ENCODE measurements around the gene ABCC3. TPM values are rescaled to one million over a fixed set of nuclear protein-coding genes. Genes with fewer than 3 reads are reported as not detected.

The ABCC3 gene
- total RNA-seq, 1 experiment from 2014 or later: 293 TPM

DNA sequence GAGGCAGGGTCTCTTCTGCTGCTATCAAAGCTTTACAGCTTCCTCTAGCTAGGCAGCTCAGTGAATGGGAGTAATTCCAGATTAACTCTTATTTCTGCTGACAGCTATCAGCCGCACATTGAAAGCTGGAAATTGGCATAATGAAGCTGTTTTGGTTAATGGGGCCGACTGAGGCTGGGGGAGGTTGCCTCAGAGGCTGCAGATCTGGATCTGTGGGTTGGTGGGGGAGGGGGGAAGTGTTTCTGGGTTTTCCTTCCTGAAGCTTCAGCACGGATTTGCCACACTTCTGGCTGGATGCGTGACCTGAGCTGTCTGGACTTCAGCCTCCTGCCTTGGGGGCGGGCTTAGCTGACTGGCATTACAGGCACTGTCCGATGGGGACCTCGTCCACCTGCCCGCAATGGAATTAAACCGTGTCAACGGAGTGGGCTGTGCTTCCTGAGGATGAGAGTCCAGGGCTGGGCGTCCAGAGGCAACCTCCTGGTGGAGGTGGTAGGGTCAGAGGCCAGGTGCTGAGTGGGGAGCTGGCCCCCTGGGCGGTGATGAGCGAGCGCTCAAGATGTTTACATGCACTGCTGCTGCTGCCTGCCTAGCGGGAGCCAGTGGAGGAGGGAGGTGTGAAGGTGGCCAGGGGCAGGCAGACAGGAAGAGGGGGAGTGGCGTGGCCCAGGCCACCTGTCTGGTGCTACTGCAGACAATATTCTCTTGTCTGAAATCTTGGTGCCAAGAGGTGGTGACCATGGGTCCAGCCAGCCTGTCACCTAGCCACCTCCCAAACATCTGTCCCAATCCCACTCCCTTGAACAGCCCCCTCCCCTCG, 6.7 kb upstream of the ABCC3 start:
- Mint-ChIP-seq H3K4me1 (ENCODE audit: insufficient read depth, unreplicated experiment) (peaks cover 11% of the 10 kb centered on the region), H3K4me3 (ENCODE audit: unreplicated experiment) (no peak overlapping the region), H3K27me3 (ENCODE audit: insufficient read depth, unreplicated experiment) (no peaks in the 10 kb centered on the region), H3K27ac (ENCODE audit: low read depth, unreplicated experiment) (no peak overlapping the region), H3K9me3 (ENCODE audit: unreplicated experiment) (no peaks in the 10 kb centered on the region), H3K36me3 (ENCODE audit: insufficient read depth, unreplicated experiment) (no peaks in the 10 kb centered on the region)
- ChIA-PET POLR2A (interaction anchor here (0.7 to 1.1 kb wide), 2 partner anchors 53 to 149 kb away, joined by 3 read pairs; no protein-coding TSS in a partner anchor), CTCF (interaction anchor here (0.5 to 10.0 kb wide), 17 partner anchors 9 to 825 kb away, joined by 3 to 248 read pairs (median 4); no protein-coding TSS in a partner anchor)
- DNase-seq (ENCODE audit: unreplicated experiment): no peak
- BruUV-seq (replicated peaks): no TSS peak
- TF ChIP-seq, protein P1, sequence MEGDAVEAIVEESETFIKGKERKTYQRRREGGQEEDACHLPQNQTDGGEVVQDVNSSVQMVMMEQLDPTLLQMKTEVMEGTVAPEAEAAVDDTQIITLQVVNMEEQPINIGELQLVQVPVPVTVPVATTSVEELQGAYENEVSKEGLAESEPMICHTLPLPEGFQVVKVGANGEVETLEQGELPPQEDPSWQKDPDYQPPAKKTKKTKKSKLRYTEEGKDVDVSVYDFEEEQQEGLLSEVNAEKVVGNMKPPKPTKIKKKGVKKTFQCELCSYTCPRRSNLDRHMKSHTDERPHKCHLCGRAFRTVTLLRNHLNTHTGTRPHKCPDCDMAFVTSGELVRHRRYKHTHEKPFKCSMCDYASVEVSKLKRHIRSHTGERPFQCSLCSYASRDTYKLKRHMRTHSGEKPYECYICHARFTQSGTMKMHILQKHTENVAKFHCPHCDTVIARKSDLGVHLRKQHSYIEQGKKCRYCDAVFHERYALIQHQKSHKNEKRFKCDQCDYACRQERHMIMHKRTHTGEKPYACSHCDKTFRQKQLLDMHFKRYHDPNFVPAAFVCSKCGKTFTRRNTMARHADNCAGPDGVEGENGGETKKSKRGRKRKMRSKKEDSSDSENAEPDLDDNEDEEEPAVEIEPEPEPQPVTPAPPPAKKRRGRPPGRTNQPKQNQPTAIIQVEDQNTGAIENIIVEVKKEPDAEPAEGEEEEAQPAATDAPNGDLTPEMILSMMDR (IDR thresholded peaks at IDR 0.05; ENCODE audit: unreplicated experiment): no peak
- intact Hi-C loops (cut with micrococcal nuclease): no loop called here

DNA sequence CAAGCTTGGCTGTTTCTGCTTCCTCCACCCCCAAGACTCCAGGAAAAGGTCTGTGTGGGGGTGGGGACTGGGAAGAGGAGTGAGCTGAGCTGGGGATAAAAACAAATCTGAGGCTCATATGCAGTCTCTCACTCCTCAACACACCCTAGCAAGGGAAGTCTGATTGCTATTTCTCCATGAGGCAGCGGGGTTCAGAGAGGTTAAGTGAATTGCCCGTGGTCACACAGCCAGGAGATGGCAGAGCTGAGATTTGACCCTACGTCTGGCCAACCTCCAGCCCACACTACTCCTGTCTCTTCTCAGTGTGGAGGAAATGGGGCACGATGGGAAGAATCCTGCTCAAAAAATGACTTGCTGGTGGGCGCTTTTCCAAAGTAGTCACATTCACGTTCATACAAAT, 4.8 kb upstream of the ABCC3 start:
- no peak overlapping the region for H3K4me3 Mint-ChIP-seq (ENCODE audit: unreplicated experiment)
- DNase-seq (ENCODE audit: unreplicated experiment): no peak
- H3K27me3 Mint-ChIP-seq (ENCODE audit: insufficient read depth, unreplicated experiment): no peaks in the 10 kb centered on the region
- TF ChIP-seq, protein P1 (IDR thresholded peaks at IDR 0.05; ENCODE audit: unreplicated experiment): no peak
- no peaks in the 10 kb centered on the region for H3K9me3 Mint-ChIP-seq (ENCODE audit: unreplicated experiment)
- H3K4me1 Mint-ChIP-seq (ENCODE audit: insufficient read depth, unreplicated experiment): peaks cover 18% of the 10 kb centered on the region
- intact Hi-C loops (cut with micrococcal nuclease): loop anchor here (1.0 kb wide), 2 partner anchors 51 to 65 kb away; no protein-coding TSS in a partner anchor
- H3K36me3 Mint-ChIP-seq (ENCODE audit: insufficient read depth, unreplicated experiment): no peaks in the 10 kb centered on the region
- ChIA-PET CTCF (interaction anchor here (0.6 to 10.0 kb wide), 29 partner anchors 9 to 238 kb away, joined by 3 to 248 read pairs (median 4); partner anchors contain the start of gene SPATA20), POLR2A (interaction anchor here (0.8 to 2.3 kb wide), 4 partner anchors 55 to 92 kb away, joined by 3 to 11 read pairs (median 6); partner anchors contain the start of gene ANKRD40)
- H3K27ac Mint-ChIP-seq (ENCODE audit: low read depth, unreplicated experiment): no peak overlapping the region
- BruUV-seq (replicated peaks): no TSS peak

DNA sequence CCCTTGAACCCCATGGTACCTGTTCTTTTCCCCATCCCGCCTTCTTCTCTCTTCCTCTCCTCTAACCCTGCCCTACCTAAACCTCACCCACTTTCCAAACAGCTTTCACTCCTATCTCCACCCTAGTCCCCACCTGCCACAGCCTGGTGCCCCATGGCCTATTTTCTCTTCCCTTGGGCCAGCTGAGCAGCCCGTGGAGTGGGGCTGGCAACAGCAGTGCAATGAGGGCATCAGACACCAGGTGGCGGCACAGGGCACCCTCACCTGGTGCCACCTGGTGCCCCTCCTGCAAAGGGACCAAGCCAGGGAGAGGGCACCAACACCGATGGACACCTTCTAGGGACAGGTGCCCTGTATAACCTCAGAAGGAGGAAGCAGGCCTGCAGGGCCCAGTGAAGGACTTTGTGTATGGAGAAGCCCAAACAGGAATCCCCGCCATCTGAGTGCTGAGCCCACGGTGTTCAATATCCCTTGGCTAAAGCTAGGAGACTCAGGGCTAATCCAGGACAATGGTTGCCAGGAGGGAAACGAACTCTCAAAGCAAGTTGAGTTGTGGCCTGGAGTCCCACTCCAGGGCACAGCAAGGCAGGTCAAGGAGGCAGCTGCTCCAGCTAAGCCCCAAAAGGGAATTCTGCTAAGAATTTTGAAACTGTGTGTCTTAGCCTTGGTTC, 4.0 kb upstream of the ABCC3 start:
- H3K27ac Mint-ChIP-seq (ENCODE audit: low read depth, unreplicated experiment): no peak overlapping the region
- ChIA-PET CTCF (interaction anchor here (0.6 to 10.0 kb wide), 36 partner anchors 8 to 284 kb away, joined by 3 to 248 read pairs (median 4); partner anchors contain the start of gene SPATA20), POLR2A (interaction anchor here (0.5 to 2.3 kb wide), 6 partner anchors 8 to 76 kb away, joined by 3 to 11 read pairs (median 6); partner anchors contain the start of gene ANKRD40)
- no peaks in the 10 kb centered on the region for H3K9me3 Mint-ChIP-seq (ENCODE audit: unreplicated experiment)
- TF ChIP-seq, protein P1 (IDR thresholded peaks at IDR 0.05; ENCODE audit: unreplicated experiment): peak; percentile 91
- H3K4me3 Mint-ChIP-seq (ENCODE audit: unreplicated experiment): no peak overlapping the region
- H3K36me3 Mint-ChIP-seq (ENCODE audit: insufficient read depth, unreplicated experiment): no peaks in the 10 kb centered on the region
- DNase-seq (ENCODE audit: unreplicated experiment): peak; percentile 69
- intact Hi-C loops (cut with micrococcal nuclease): loop anchor here (1.0 kb wide), 2 partner anchors 51 to 65 kb away; no protein-coding TSS in a partner anchor
- H3K4me1 Mint-ChIP-seq (ENCODE audit: insufficient read depth, unreplicated experiment): peaks cover 18% of the 10 kb centered on the region
- no peaks in the 10 kb centered on the region for H3K27me3 Mint-ChIP-seq (ENCODE audit: insufficient read depth, unreplicated experiment)
- no TSS peak for BruUV-seq (replicated peaks)

All from MCF 10A (cell line).